ENCODE results near the gene ACOT7.

DNA sequence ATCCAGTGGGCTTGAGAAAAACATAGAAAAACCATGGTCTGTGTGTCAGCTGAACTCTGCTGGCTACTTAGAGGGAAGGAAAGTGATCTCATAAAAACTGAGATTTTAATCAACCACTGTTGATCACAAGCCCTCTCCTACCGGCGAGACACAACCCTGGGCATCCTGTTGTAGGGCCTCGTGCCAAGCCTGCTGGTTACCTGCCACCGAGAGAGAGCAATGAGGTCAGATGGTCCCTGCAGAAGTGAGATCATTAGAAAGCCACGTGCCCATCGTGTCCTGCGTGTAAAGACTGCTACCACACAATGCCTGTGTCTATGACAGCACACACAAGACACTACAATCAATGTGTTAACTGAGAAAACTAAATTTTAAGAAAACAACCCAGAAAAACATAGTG lies 91.0 kb downstream of the ACOT7 start:
- no peak for TF ChIP-seq EZH2 (IDR thresholded peaks at IDR 0.05; ENCODE audit: borderline replicate concordance, low read length)
- TF ChIP-seq, protein P1, sequence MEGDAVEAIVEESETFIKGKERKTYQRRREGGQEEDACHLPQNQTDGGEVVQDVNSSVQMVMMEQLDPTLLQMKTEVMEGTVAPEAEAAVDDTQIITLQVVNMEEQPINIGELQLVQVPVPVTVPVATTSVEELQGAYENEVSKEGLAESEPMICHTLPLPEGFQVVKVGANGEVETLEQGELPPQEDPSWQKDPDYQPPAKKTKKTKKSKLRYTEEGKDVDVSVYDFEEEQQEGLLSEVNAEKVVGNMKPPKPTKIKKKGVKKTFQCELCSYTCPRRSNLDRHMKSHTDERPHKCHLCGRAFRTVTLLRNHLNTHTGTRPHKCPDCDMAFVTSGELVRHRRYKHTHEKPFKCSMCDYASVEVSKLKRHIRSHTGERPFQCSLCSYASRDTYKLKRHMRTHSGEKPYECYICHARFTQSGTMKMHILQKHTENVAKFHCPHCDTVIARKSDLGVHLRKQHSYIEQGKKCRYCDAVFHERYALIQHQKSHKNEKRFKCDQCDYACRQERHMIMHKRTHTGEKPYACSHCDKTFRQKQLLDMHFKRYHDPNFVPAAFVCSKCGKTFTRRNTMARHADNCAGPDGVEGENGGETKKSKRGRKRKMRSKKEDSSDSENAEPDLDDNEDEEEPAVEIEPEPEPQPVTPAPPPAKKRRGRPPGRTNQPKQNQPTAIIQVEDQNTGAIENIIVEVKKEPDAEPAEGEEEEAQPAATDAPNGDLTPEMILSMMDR (IDR thresholded peaks at IDR 0.05; ENCODE audit: low read length) = no peak
